ENCODE results near the gene ULK4.

ULK4 gene

DNA sequence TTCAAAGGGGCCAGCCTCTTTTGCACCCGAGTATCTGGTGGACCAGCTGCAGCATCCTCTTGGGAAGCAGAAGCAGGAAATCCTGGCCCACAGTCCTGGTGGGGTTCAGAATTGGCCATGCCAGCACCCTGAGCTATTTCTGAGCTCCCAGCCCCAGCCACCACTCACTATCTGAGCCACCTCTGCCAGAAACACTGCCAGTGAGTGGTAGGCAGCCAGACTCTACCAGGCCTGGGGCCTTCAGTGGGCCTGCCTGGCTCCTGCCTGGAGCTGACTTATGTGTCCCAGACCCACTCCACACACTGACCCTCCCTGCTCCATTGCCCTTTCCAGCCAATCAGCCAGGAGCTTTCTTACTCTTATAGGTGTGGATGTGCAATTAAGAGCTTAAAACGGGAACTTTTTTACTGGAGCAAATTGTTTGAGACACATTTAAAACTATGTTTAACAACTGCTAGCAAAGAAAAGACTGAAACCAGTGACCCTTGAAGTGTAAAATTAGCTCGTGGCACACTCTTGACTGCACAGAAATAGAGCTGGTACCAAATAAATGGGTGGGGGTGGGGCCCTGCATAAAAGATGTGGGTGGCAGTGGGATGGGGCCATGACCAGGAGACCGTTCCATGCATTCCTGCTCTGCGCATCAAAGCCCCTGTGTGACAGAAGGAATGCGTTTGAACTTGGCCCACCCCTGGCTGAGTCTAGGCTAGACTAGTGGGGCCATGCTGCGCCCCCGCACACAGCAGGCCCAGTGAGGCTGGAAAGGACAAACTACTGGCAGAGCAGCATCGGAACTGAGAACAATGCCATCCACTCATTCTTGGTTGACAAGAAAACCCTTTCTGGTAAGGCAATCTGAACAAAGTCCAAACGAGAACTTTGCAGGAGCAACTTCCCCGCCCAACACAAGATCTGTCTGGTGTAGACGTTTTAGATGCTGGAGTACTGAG is 714.6 kb downstream of the ULK4 start:
- Histone ChIP-seq H3K9me3 (ENCODE audit: severe bottlenecking) (no peaks in the 10 kb centered on the region), H3K4me3 (ENCODE audit: severe bottlenecking) (no peak overlapping the region), H3K36me3 (ENCODE audit: low read depth) (no peaks in the 10 kb centered on the region), H3K27me3 (ENCODE audit: insufficient read depth, poor library complexity, severe bottlenecking) (no peaks in the 10 kb centered on the region), H3K4me1 (ENCODE audit: insufficient read depth, poor library complexity, severe bottlenecking) (no peaks in the 10 kb centered on the region), H3K27ac (ENCODE audit: poor library complexity, severe bottlenecking) (no peak overlapping the region)
- DNase-seq (ENCODE audit: low spot score): no peak
- TF ChIP-seq, protein P1, sequence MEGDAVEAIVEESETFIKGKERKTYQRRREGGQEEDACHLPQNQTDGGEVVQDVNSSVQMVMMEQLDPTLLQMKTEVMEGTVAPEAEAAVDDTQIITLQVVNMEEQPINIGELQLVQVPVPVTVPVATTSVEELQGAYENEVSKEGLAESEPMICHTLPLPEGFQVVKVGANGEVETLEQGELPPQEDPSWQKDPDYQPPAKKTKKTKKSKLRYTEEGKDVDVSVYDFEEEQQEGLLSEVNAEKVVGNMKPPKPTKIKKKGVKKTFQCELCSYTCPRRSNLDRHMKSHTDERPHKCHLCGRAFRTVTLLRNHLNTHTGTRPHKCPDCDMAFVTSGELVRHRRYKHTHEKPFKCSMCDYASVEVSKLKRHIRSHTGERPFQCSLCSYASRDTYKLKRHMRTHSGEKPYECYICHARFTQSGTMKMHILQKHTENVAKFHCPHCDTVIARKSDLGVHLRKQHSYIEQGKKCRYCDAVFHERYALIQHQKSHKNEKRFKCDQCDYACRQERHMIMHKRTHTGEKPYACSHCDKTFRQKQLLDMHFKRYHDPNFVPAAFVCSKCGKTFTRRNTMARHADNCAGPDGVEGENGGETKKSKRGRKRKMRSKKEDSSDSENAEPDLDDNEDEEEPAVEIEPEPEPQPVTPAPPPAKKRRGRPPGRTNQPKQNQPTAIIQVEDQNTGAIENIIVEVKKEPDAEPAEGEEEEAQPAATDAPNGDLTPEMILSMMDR (IDR thresholded peaks at IDR 0.05; ENCODE audit: poor library complexity, severe bottlenecking): no peak
- no peak for ATAC-seq (ENCODE audit: low read depth)

DNA sequence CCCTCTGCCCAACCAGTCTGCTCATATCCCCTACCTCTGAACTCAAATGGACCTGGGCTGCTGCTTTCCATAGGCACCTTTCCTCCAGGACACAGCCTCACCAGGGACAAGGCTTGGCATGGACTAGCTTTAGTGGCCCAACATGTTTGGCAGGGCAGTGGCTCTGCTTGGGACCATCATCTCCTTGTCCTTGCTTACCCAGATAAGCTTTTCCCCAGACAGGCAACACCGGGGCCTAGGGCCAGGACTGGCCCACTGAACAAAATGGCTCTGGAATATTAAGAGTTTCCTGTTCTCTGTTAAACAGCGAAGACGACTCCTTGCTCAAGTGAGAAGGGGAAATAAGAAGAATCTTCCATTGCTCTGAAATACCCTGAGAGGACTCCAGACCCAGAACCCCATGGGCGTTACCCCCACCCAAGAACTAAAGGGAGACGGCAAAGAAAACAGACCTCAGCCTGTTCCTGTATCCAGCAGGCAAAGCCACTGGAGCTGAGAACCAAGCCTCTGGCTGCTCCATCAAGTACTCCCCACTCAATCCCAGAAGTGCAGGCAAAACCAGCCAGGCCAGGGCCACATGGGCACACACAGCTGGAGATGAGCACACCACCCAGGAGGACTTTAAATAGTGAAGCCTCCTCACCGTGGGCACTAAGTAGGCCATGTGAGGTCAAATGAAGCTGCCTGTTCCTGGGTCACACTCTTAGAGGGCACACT is 717.1 kb downstream of the ULK4 start:
- H3K36me3 ChIP-seq (ENCODE audit: low read depth): peaks cover 16% of the 10 kb centered on the region
- H3K4me3 ChIP-seq (ENCODE audit: severe bottlenecking): no peak overlapping the region
- no peak for DNase-seq (ENCODE audit: low spot score)
- TF ChIP-seq, protein P1 (IDR thresholded peaks at IDR 0.05; ENCODE audit: poor library complexity, severe bottlenecking): no peak
- no peak overlapping the region for H3K27ac ChIP-seq (ENCODE audit: poor library complexity, severe bottlenecking)
- no peaks in the 10 kb centered on the region for H3K9me3 ChIP-seq (ENCODE audit: severe bottlenecking)
- peak; percentile 15; the same call in 2 of the 3 replicates for ATAC-seq (ENCODE audit: low read depth)
- H3K4me1 ChIP-seq (ENCODE audit: insufficient read depth, poor library complexity, severe bottlenecking): no peaks in the 10 kb centered on the region
- H3K27me3 ChIP-seq (ENCODE audit: insufficient read depth, poor library complexity, severe bottlenecking): no peaks in the 10 kb centered on the region

DNA sequence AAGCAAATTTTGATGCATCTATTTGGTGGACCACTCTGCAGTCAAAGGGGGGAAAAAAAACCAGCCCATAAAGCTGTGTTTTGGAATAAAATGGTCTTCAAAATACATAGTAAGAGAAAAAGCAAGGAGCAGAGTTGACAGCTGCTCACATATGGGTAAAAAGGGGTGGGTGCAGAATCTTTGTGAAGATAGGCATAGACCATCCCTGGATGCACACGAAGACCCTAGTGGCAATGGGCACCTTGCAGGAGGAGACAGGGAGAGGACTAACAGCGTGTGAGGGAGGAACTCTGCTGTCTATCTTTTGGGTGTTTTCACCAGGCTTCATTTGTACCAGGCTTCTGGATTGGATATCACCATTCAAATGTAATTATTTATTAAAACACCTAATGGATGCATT is 718.7 kb downstream of the ULK4 start:
- ATAC-seq (ENCODE audit: low read depth): no peak
- peaks cover 31% of the 10 kb centered on the region for H3K36me3 ChIP-seq (ENCODE audit: low read depth)
- TF ChIP-seq, protein P1 (IDR thresholded peaks at IDR 0.05; ENCODE audit: poor library complexity, severe bottlenecking): no peak

DNA sequence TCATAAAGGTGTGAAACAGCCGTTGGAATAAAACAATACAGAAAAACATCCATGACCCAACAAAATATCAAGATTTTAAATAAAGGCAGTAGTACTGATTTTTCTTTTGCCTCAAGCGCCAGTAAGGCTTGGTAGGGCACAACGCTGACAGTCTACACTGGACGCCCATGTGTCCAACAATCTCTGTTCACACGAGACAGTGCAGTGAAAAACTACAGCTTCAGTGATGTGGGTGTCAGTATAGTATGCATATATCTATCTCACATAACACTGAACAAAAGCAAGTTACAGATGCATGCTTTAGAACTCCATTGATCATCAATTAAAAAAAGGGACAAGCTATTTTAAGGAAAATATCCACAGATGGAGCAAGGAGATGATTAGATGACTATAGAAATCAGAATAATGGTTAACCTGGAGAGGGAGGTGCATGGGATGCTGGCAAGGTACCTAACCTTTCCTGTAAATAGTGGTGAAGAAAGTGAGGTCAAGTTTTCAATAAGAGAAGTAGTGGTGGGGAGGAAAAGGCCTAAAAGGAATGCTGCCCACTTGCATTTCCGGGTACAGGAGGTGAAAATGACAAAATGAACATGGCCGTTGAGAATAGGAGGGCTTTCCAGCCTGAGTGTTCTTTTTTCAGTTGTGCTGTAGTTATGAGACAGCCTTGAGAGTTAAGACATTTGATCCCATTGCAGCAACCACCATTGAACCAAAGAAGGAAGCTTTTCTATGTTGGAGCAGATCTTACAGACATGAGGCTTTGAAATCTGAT is 719.9 kb downstream of the ULK4 start:
- Histone ChIP-seq H3K4me1 (ENCODE audit: insufficient read depth, poor library complexity, severe bottlenecking) (no peaks in the 10 kb centered on the region), H3K36me3 (ENCODE audit: low read depth) (peaks cover 43% of the 10 kb centered on the region), H3K27me3 (ENCODE audit: insufficient read depth, poor library complexity, severe bottlenecking) (no peaks in the 10 kb centered on the region), H3K4me3 (ENCODE audit: severe bottlenecking) (no peak overlapping the region), H3K27ac (ENCODE audit: poor library complexity, severe bottlenecking) (no peak overlapping the region), H3K9me3 (ENCODE audit: severe bottlenecking) (no peaks in the 10 kb centered on the region)
- DNase-seq (ENCODE audit: low spot score) (no peak), ATAC-seq (ENCODE audit: low read depth) (no peak)
- TF ChIP-seq, protein P1 (IDR thresholded peaks at IDR 0.05; ENCODE audit: poor library complexity, severe bottlenecking): no peak

More for the DNA sequence above, 718.7 kb downstream of the ULK4 start:
- Histone ChIP-seq H3K4me1 (ENCODE audit: insufficient read depth, poor library complexity, severe bottlenecking) (no peaks in the 10 kb centered on the region), H3K9me3 (ENCODE audit: severe bottlenecking) (no peaks in the 10 kb centered on the region), H3K27ac (ENCODE audit: poor library complexity, severe bottlenecking) (no peak overlapping the region), H3K27me3 (ENCODE audit: insufficient read depth, poor library complexity, severe bottlenecking) (no peaks in the 10 kb centered on the region), H3K4me3 (ENCODE audit: severe bottlenecking) (no peak overlapping the region)
- DNase-seq (ENCODE audit: low spot score): no peak
